ENCODE measurements around the gene ITPK1. TPM values are rescaled to one million over a fixed set of nuclear protein-coding genes. Genes with fewer than 3 reads are reported as not detected.

The ITPK1 gene
- total RNA-seq, 4 donors from 2014 or later, result 37.5 to 47.5 (median 41.4) TPM

- WGBS, 2 donors, result 96 to 97% methylated on average over 12 of the region's 12 CpGs
- H3K4me3 ChIP-seq (ENCODE audit: low read depth, poor library complexity, severe bottlenecking), result no peak overlapping the region
- no peak for DNase-seq (ENCODE audit: low spot score in 2 of 2)
- intact Hi-C loops (cut with DNase I; ENCODE audit: low total_unique reads), result no loop called here
- TF ChIP-seq, protein P1, sequence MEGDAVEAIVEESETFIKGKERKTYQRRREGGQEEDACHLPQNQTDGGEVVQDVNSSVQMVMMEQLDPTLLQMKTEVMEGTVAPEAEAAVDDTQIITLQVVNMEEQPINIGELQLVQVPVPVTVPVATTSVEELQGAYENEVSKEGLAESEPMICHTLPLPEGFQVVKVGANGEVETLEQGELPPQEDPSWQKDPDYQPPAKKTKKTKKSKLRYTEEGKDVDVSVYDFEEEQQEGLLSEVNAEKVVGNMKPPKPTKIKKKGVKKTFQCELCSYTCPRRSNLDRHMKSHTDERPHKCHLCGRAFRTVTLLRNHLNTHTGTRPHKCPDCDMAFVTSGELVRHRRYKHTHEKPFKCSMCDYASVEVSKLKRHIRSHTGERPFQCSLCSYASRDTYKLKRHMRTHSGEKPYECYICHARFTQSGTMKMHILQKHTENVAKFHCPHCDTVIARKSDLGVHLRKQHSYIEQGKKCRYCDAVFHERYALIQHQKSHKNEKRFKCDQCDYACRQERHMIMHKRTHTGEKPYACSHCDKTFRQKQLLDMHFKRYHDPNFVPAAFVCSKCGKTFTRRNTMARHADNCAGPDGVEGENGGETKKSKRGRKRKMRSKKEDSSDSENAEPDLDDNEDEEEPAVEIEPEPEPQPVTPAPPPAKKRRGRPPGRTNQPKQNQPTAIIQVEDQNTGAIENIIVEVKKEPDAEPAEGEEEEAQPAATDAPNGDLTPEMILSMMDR (IDR thresholded peaks at IDR 0.05), result no peak
- TF ChIP-seq POLR2A (IDR thresholded peaks at IDR 0.05), result no peak
Observed at GRCh38 chr14:92994131-92994676, 121.5 kb downstream of the ITPK1 start.

- H3K4me3 ChIP-seq (ENCODE audit: low read depth, poor library complexity, severe bottlenecking), result no peak overlapping the region
- intact Hi-C loops (cut with DNase I; ENCODE audit: low total_unique reads), result no loop called here
- 86 to 91% methylated on average over 9 of the region's 9 CpGs for WGBS, 2 donors
- no peak for TF ChIP-seq POLR2A (IDR thresholded peaks at IDR 0.05)
- TF ChIP-seq, protein P1 (IDR thresholded peaks at IDR 0.05), result no peak
- no peak for DNase-seq (ENCODE audit: low spot score in 2 of 2)
Observed at GRCh38 chr14:92993302-92993701, 122.4 kb downstream of the ITPK1 start.

GRCh38 chr14:92991536-92991935, 124.2 kb downstream of the ITPK1 start:
- 75 to 78% methylated on average over 8 of the region's 8 CpGs for WGBS, 2 donors

DNA sequence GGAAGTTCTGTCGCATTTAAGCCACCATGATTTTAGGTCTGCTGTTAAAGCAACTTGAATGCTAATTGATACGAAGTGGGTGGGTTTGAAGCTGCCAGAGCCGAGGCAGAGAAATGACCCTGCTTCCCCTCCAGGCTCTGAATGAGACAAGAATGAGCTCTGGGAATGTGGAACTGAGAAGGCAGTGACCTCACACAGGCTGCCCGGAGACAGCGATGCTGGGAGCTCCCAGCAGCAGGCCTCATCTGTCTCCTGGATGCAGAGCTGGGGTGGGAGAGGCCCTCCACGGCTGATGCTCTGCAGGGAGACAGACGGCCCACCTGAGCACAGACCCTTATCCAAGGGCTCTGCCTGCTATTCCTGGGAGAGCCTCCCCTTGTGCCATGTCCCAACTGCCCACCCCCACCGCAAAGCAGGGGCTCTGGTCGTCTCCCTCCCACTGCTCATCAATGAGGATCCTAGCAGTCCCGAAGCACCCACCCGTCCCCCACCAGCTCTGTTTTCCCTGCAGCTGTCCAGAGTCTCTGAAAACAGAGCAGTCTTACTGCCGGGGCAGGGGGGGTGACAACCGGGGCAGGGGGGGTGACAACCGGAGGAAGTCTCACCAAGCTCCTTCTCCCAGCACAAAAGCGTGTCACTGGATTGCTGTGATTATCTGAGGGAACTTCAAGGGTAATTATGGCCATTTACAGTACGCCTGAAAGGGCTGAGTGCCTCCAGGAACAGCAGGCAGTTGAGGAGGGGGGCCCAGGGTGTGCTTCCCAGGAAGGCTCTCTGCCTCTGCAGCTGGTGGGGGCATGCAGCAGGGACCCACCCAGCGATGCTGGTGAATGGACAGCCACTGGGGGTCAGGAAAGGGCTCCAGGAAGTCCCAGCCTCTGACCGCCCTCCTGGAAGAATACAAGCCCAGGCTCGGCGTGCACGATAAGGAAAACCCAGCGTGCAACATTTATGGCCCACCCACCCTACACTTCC, 125.0 kb downstream of the ITPK1 start:
- 76 to 84% methylated on average over 20 of the region's 22 CpGs for WGBS, 2 donors
- DNase-seq (ENCODE audit: low spot score in 2 of 2), result no peak
- no peak for TF ChIP-seq POLR2A (IDR thresholded peaks at IDR 0.05)
- TF ChIP-seq, protein P1 (IDR thresholded peaks at IDR 0.05), result no peak
- intact Hi-C loops (cut with DNase I; ENCODE audit: low total_unique reads), result no loop called here
- H3K4me3 ChIP-seq (ENCODE audit: low read depth, poor library complexity, severe bottlenecking), result no peak overlapping the region

More at GRCh38 chr14:92991536-92991935, 124.2 kb downstream of the ITPK1 start:
- no peak for DNase-seq (ENCODE audit: low spot score in 2 of 2)
- TF ChIP-seq POLR2A (IDR thresholded peaks at IDR 0.05), result no peak
- TF ChIP-seq, protein P1 (IDR thresholded peaks at IDR 0.05), result no peak
- H3K4me3 ChIP-seq (ENCODE audit: low read depth, poor library complexity, severe bottlenecking), result no peak overlapping the region
- intact Hi-C loops (cut with DNase I; ENCODE audit: low total_unique reads), result no loop called here

DNA sequence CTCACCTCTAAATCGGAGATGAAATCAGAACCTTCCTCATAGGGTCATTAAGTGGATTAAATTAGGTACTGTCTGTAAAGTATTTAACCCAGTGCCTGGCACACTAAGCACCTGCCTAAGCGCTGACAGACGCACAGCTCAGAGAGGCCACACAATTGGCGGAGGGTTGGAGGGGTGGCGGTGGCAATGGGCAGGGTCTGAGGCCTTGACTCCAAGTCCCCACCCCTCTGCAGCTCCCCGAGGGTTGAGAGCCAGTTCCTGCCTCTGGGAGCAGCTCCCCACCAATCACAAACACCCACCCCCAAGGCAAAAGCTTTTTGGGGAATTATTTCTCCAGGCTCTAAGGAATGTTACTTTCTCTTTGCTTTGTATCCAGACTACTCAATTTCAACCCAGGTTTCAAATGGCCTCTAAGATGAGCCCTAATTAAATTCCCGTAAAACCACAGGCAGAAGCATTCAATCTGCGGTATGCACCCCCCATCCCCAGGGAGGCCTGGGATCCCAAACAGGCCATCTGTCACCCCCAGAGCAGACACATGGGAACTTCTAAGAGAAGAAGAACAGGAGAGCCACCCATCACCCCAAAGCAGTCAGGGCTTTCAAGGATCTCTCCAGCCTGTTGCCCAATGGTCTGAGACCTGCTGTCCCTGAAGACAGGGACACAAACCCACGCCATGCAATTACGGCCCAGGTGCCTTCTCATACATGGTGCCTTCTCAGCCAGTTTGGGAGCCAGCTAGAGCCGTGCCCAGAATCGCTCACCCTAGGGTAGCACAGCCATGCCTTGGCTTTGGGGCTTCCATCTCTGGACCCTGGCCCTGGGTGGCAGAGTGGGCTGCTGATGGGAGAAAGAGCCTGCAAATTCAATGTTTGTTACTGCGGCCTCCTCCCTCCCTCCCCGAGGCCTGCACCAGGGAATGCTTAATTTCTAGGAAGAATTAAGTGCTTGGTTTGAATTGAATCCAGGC, 126.7 kb downstream of the ITPK1 start:
- DNase-seq (ENCODE audit: low spot score in 2 of 2), result no peak

More for the DNA sequence above, 126.7 kb downstream of the ITPK1 start:
- TF ChIP-seq, protein P1 (IDR thresholded peaks at IDR 0.05), result no peak
- TF ChIP-seq POLR2A (IDR thresholded peaks at IDR 0.05), result no peak
- H3K4me3 ChIP-seq (ENCODE audit: low read depth, poor library complexity, severe bottlenecking), result no peak overlapping the region
- intact Hi-C loops (cut with DNase I; ENCODE audit: low total_unique reads), result no loop called here
- WGBS, 2 donors, result 93% methylated on average over 14 of the region's 14 CpGs
